ENCODE results near the gene TPP1.

TPP1 gene

DNA sequence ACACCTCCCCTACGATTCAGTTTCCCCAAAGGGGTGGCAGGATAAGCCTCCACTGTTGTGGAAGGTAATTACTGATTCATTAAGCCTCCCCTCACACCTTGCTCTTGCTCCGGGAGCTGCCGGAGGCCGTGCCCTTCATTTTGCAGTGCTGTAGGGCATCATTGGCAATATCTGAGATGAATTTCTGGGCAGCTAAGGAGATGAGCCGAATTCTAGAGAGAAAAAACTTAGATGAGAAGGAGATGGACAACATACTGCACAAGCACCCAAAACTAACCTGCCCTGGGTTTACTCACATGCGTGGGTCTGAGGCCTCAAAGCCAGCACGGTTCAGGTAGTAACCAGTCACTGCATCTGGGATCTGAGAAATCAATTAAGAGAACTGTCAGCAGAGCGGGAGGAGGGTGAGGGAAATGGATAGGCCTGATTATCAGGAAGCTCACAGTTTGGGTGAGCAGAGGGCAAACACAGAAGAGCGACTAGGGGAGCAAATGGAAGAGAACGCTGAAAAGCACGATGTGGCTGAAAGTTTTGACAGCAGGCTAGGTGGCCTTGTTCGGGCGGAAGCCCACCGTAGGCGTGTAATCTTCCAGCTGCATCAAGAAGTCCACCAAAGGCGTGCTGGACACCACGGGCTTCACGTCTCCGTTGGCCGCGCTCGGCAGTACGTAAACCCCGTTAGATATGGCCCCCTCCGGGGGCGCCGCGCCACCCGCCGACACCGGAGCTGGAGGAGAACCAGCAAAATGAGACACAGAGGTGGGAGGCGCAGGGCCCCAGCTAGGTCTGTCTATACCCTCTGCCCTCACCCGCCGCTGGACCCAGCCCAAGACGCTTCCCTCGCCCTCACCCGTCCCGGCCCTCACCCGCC is 7.9 kb downstream of the TPP1 start:
- DNase-seq (ENCODE audit: low read depth) = no peak

DNA sequence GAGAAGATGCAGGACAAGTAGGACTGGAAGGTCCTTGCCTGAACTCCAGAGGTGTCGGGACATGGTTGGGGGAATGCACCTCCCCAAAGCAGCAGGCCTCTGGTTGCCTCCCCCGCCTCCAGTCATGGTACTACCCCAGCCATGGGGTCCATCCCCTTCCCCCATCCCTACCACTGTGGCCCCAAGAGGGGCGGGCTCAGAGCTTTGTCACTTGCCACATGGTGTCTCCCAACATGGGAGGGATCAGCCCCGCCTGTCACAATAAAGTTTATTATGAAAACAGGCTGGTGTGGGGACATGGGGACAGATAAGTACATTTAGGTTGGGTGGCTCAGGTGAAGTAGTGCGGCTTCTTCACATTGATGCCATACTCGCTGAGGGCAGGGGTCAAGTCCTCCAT is 8.6 kb downstream of the TPP1 start:
- no peak for DNase-seq (ENCODE audit: low read depth)

DNA sequence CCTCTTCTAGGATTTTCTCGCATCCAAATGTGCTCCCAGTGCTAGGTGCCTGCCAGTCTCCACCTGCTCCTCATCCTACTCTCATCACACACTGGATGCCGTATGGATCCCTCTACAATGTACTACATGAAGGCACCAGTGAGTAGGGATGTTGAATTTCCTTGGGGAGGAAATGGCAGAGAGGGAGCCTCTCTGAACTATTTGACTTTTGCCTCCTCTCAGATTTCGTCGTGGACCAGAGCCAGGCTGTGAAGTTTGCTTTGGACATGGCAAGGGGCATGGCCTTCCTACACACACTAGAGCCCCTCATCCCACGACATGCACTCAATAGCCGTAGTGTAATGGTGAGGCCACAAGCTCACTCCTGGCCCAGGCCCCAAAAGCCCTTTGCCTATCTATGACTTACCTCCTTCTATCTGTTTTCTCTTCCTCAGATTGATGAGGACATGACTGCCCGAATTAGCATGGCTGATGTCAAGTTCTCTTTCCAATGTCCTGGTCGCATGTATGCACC is 9.7 kb downstream of the TPP1 start:
- no peak for DNase-seq (ENCODE audit: low read depth)

DNA sequence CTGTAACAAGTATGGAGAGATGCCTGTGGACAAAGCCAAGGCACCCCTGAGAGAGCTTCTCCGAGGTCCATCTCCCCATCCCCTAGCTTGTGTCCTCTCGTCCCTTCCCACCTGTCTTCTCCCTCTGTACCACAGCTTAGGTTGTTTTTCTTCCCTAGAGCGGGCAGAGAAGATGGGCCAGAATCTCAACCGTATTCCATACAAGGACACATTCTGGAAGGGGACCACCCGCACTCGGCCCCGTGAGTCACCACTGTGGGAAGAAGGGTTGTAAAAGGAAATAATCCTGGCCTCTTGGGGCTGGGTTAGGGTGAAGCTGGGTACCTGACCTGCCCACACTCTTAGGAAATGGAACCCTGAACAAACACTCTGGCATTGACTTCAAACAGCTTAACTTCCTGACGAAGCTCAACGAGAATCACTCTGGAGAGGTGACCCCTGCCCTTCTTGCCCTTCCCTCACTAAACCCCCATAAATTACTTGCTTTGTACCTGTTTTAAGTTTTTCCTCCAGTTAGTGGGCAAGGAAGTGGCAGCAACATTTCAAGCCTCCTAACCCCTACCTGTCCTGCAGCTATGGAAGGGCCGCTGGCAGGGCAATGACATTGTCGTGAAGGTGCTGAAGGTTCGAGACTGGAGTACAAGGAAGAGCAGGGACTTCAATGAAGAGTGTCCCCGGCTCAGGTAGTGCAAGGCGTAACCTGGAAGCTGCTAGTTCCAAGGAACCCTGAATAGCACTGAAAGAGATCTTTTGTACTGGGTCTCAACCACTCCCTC is 10.3 kb downstream of the TPP1 start:
- no peak for DNase-seq (ENCODE audit: low read depth)

DNA sequence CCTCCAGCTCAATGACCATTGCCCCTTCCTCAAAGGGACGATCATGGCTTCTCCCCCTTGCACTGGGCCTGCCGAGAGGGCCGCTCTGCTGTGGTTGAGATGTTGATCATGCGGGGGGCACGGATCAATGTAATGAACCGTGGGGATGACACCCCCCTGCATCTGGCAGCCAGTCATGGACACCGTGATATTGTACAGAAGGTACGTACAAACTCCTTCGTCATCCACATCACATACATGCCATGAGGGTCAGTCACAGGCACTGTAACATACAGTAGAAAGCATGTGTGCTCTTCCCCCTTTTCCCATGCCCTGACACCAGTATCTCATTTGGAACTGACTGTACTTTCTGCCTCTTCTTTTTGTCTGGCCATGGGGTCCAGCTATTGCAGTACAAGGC is 11.2 kb downstream of the TPP1 start:
- no peak for DNase-seq (ENCODE audit: low read depth)

DNA sequence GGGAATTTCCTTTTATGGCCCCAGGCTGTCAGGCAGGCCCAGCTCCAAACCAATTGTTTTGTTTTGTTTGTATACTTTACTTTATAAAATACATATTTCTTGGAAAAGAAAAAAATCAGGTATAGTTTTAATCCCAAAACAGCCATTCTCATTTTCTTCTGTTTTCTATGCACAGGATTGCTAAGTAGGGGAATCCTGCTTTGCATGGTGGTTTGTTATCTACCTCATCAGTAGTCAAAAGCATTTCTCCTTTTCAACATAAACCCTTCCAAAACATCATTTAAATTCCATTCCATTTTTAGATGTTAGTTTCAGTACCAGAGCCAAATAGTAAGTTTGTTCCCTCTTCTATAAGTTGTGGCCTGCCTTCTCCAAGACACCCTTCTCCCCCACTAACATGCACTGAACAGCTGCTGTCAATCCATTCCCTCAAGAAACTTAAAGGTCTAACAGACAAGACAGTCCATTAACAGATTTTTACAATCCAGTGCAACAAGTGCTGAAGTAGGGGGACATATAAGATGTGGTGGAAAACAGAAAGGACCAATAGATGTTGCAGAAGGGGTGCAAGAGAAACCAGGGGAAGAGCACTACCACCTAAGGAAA is 11.9 kb downstream of the TPP1 start:
- no peak for DNase-seq (ENCODE audit: low read depth)

DNA sequence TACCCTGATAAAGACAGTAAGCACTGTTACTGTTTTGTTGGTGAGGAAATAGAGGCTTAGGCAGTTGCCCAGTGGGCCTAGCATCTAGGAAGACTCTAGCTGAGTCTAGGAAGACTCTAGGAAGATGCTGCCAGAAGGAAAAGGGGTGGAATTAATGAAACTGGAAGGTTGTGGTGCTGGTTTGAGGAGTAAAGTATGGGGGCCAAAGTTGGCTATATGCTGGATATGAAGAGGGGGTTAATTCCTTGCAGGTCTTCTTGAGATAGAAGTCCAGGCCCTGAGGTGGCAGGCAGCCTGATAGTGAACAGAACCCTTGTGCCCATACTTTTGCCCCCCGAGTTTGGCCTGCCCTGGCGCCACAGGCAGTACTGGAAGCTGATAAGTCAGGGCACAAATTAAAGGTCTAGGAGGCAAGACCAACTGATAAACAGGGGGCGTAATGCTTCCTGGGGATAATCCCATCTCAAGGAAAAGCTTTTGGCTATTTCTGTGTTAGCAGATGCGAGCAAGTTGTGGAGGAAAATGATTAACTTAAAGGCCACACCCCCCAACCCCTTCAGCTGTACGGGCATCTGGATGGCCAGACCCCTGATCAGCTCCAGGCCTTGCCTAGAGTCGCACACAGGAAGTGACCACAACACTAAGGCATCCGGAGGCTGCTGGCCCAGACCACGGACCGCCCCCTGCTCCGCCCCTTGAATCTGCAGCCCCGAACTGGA is 12.6 kb downstream of the TPP1 start:
- DNase-seq (ENCODE audit: low read depth) = no peak

DNA sequence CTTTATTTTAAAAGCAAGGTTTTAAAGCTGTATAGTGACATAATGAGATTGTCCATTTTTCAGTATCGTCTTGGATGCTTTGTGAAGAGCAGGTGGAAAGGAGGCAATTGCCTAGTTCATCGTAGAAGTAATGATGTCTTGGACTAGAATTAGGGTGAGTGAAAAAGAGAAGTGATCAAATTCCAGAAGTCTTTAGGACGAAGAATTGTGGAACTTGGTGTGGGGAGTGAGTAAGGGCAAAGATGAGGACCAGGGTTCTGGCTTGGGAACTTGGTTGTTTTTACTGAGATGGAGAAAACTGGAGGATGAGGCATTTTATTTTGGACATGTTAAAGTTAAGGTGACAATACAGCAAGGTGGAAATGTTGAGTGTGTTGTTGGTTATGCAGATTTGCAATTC is 14.4 kb downstream of the TPP1 start:
- no peak for DNase-seq (ENCODE audit: low read depth)

DNA sequence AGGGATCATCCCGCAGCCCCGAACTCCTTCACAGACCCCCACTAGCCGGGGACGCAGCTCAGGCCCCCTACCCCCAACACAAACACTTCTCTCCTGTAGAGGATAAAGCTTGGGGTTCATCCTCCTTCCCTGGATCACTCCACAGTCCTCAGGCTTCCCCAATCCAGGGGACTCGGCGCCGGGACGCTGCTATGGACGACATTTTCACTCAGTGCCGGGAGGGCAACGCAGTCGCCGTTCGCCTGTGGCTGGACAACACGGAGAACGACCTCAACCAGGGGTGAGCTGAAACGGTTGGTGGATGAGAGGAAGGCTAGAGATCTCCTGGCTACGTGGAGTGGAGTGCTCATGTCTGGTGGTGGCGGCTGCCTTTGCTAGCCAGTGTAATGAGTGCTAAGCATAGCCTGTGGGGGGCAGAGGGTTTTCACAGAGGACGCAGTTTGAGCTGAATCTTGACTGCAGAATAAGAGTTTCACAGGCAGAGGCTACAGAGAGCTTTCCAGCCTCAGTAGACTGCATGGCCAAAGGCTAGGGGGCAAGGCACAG is 15.1 kb downstream of the TPP1 start:
- DNase-seq (ENCODE audit: low read depth) = no peak

DNA sequence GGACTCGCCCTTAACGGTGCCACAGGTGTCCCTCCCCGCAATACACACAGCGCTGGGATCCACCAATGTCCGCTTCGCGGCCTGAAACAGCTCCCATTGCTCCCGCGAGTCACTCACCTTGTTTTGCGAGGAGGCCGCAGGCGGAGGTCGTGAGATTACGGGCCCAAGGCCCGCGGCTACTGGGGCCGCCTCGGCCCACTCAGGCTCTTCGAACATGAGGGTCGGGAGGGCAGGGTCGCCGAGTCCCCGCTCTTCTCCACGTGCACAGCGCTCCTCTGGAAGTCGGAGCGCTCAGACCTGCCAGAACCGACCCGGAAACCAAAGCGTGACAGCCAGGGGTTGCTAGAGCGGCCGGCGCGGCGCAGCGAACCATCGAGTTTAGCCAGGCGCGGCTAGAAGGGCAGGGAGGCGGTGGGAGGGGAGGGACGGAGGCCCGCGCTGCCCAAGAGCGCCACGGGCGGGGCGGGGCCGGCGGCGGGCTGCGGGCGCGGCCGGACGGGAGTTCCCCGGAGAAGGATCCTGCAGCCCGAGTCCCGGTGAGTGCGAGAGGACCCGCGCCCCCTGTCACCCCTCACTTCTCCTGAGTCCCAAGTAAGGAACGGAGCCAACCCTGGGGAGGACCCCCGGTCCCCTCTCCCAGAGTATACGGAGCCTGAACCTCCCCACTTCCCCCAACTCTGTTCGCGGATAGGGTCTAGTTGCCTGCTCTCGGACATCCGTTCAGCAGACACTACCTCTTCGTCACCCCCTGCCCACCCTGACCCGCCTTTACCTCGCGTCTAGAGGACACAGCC is 15.7 kb downstream of the TPP1 start, which contains the start of the genes ILK and RRP8:
TSS of gene ILK (plus strand) at position 488 of the 794 bp plus-strand sequence. CDS start 498 bp downstream, outside the sequence.
TSS of gene RRP8 (minus strand) at position 330 of the 794 bp plus-strand sequence. CDS start at position 216, 114 bp downstream.
- DNase-seq (ENCODE audit: low read depth) = peak; percentile 75

DNA sequence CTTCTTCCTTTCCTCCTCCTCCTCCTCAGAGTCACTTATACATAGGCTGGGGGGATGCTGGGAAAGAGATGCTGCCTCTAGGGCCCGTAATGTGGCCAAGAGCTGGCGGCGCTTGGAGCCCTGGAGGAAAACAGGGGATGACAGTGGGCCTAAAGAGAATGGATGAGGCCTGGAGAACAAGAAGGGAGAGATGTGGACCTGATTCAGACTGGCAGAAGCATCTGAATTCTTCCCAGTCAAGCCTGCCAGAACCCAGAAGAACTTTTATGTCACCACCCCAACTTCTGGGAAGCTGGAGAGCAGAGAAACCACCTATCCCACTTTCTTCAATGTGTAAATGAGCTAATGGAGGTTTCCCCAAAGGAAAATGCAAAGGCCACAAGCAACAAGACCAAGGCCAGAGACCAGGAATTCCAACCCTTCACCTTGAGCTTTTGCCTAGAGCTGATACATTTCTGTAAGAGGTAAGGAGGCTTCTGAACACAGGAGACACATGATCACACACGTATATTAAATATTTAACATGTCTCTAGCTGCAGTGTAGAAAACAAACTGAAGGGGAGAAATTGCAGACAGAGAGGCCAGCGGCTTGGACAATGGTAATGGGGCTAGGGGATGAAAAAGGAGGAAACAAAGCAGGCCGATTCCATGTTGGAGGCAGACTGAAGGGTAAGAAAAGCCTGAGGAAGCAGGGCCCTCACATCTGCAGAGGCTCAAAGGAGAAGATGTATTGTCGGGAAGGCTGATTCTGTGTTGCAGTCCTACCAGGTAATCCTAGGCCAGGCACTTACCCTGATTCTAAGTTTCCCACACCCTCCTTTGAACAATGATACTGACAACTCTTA is 16.9 kb downstream of the TPP1 start:
- no peak for DNase-seq (ENCODE audit: low read depth)

DNA sequence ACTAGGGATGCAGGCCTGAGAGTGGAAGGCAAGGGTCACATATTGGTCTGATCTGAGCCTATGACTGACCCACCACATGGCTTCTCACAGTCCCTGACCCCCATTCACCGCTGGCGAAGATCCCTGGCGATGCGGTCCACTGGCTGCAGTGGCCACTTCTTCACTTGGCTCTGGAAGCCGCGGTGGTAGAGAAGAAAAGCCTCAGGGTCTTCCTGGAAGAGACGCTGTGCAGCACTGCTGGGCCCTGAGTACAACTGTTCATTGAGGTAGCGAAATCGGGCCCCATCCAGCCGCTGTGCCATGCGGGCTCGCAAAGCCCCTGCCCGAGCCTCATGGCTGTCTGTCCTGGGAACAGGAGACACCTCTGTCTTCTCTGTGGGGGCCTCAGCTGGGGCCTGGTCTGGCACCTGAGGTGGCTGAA is 18.2 kb downstream of the TPP1 start:
- DNase-seq (ENCODE audit: low read depth) = no peak

DNA sequence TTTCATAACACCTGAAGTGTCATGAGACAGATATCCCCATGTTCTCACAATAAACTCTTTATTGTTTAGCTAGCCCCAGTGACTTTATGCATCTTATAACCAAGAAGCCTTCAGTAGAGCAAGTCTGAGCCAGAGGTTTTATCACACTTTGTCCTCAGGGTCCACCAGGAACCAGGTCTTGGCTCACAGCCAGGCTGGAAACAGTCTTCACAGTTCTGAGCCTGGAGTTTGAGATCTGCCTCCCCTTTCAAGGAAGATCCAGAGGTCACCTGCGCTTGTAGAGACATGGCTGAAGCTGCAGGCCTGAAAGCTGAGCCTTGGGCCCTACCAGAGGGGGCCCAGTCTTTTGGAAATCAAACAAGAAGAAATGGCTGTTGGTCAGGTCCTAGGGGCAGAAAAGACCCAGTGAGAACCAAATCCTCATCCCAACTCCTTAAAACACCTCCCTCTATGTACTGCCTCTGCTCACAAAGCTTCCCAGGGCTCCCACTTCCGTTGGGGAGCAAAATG is 19.3 kb downstream of the TPP1 start:
- no peak for DNase-seq (ENCODE audit: low read depth)

DNA sequence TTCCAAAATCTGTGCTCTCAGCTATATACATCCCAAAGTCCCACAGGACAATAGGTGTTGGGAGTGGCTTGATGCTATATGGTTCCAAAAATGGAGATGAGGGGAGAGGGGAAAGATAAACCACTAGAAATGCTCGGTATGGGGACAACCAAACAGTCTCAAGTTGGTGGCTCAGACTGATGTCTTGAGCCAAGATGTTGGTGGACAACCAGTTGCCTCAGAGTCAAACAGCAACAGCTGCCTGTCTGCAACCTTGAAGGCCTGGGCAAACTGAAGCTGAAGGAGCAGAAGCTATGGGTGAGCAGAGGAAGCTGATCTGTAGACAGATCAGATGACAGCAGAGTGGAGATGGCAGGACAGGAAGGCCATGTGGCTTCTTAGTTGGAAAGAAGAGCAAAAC is 19.8 kb downstream of the TPP1 start:
- DNase-seq (ENCODE audit: low read depth) = no peak

DNA sequence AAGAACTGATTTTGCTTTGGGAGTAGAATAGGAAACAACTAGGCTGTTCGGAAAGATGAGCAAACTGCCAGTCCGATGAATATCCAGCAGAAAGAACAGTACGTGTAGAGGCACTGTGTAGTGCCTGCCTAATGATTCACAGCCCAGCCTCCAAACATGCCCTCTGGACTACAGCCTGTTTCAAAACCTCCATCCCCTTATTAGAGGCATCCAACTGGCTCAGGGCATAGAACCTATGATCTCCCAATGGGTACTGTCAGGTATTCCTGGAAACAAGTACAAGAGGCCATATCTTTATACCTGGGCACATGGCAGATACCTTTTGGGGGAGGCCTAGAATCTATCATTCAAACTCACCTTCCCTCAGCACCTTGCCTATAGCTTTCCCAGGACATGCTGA is 20.7 kb downstream of the TPP1 start:
- no peak for DNase-seq (ENCODE audit: low read depth)

DNA sequence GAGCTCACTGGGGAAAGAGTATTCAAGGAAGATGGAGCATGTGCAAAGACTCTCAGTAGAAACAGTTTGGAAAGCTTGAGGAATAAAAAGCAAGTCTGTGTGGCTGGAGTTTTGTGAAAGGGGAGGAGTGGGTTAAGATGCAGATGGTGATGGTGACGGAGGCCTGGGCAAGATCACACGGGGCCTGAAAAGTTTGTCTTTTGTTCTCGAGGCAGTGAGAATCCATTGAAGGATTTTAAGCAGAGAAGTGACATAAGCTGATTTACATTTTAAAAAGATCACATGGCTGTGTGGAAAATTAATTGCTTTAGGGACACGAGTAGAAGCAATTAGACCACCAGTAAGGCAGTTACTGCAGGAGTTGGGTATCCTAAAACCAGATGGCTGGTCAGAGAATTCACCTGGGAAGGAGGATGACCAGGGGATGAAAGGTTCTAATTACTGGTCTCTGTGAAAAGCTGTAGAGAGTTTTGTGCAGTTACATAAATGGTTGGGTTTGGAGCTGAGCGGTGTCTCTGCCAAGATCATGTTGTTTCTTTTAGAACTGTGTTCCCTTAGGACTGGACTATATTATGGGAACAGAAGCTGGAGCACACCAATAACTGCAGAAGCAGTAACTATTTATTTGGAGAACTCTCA is 22.9 kb downstream of the TPP1 start:
- DNase-seq (ENCODE audit: low read depth) = no peak

DNA sequence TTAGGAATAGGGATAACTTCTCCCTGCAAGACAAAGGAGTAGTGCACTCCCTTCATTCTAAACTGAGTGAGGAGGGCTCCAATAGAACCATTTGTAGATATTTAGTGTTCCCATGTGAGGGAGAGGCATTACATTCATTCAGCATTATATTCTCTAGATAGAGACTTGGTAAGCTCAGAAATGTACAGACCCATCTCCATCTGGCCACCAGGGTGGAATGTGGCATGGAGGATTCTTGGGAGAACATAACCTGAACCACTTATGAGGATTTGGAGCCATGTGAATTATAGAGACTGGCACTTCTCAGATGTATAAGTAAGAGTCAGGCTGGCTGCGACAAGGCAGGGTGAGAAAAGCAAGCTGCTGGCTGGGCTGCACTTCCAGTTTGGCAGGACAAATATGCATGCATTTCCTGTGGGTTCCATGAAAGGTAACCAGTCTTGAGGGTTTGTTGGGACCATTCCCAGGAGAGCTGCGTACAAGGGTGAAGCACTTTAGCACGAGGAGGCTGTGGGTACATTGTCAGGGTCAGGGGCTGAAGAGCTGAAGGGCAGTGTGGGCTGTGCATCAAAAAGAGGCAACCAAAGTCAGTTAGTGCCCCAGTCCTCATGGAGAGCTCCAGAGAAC is 25.0 kb downstream of the TPP1 start:
- no peak for DNase-seq (ENCODE audit: low read depth)

DNA sequence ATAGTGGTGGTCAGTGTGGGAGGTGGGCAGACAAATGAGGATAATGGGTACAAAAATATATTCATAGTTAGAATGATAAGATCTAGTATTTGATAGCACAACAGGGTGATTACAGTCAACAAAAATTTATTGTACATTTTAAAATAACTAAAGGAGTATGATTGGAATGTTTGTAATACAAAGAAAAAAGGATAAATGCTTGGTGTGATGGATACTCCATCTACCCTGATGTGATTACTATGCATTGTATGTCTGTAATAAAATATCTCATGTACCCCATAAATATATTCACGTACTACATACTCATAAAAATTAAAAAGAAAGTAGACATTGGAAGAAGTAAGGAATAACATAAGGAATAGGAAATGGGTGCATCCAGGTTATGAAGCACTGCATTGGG is 31.2 kb downstream of the TPP1 start:
- DNase-seq (ENCODE audit: low read depth) = no peak
